ENCODE measurements around the gene PCDHA5.
"Not testable (repeated sequence)": the region's sequence is repeated elsewhere in the genome, so short reads cannot be mapped to it uniquely, and the experiment has no call there.

Gene PCDHA5

DNA sequence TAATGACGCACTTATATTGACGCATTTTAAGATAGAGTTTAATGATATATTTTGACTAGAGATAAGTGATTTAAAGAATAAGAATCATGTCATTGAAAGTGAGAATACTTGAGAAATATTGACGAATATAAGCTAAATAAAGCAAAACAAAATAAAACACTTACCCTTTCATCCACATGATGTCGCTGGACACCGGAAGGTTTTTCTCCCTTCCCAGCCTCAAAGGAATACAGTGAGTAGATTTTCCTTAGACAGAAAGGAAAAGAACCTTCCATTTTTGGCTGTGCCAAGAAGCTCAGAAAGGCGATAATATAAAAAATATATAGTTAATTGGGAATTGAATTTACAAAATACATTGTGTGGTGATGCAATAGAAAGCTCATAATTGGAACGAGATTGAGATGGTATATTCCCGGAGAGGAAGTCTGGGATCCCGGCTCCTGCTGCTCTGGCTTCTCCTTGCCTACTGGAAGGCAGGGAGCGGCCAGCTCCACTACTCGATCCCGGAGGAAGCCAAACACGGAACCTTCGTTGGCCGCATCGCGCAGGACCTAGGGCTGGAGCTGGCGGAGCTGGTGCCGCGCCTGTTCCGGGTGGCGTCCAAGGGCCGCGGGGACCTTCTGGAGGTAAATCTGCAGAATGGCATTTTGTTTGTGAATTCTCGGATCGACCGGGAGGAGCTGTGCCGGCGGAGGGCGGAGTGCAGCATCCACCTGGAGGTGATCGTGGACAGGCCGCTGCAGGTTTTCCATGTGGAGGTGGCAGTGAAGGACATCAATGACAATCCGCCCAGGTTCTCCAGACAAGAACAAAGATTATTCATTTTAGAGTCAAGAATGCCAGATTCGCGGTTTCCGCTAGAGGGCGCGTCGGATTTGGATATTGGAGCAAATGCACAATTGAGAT is at the start of gene PCDHA5:
Gene PCDHA5 (plus strand): TSS at position 239 of the 906 bp plus-strand sequence.
- no peak within 1 kb of the TSS for H3K4me3 ChIP-seq (ENCODE audit: low read depth, low read length)
- TF ChIP-seq, protein P1, sequence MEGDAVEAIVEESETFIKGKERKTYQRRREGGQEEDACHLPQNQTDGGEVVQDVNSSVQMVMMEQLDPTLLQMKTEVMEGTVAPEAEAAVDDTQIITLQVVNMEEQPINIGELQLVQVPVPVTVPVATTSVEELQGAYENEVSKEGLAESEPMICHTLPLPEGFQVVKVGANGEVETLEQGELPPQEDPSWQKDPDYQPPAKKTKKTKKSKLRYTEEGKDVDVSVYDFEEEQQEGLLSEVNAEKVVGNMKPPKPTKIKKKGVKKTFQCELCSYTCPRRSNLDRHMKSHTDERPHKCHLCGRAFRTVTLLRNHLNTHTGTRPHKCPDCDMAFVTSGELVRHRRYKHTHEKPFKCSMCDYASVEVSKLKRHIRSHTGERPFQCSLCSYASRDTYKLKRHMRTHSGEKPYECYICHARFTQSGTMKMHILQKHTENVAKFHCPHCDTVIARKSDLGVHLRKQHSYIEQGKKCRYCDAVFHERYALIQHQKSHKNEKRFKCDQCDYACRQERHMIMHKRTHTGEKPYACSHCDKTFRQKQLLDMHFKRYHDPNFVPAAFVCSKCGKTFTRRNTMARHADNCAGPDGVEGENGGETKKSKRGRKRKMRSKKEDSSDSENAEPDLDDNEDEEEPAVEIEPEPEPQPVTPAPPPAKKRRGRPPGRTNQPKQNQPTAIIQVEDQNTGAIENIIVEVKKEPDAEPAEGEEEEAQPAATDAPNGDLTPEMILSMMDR (IDR thresholded peaks at IDR 0.05; ENCODE audit: borderline replicate concordance, insufficient read depth, low read depth, low read length), result peak; percentile 43; the same call in 1 of the 2 replicates

DNA sequence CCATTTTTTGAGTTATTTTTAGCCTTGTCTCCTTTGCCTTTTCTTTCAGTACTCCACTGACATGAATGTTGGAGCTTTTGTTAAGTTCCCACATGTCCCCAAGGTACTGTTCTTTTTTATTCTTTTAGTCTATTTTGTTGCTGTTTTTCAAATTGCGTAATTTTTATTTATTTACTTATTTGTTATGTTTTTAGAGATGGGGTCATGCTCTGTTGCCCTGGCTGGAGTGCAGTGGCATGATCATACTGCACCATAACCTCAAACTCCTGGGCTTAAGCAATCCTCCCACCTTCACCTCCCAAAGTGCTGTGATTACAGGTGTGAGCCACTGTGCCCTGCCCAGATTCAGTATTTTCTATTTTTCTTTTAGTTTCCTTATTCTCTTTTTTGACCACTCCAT is 40.9 kb upstream of the PCDHA5 start:
- TF ChIP-seq, protein P1 (IDR thresholded peaks at IDR 0.05; ENCODE audit: borderline replicate concordance, insufficient read depth, low read depth, low read length), result no peak
- no peak overlapping the region for H3K4me3 ChIP-seq (ENCODE audit: low read depth, low read length)

DNA sequence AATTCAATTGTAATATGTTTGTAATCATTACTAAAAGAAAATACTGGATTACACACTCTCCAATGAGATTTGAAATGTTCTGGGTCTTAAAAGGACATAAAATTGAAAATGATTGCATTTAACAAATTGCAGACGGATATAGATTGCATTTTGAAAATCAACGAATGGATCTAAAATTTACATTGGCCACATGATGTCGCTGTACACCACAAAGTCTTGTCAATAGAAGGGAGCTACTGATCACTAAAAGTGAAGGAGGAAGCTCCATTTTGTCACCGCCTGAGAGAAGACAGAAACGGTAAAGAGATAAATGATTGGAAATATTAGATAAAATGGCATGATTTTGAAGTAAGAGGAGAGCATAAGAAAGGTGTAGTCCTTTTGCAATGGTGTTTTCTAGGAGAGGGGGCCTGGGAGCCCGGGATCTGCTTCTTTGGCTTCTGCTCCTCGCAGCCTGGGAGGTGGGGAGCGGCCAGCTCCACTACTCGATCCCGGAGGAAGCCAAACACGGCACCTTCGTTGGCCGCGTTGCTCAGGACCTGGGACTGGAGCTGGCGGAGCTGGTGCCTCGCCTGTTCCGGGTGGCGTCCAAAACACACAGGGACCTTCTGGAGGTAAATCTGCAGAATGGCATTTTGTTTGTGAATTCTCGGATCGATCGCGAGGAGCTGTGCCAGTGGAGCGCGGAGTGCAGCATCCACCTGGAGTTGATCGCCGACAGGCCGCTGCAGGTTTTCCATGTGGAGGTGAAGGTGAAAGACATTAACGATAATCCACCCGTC is 35.3 kb upstream of the PCDHA5 start, which contains the start of gene PCDHA1:
Gene PCDHA1 (plus strand): TSS at position 236 of the 782 bp plus-strand sequence.
- TF ChIP-seq, protein P1 (IDR thresholded peaks at IDR 0.05; ENCODE audit: borderline replicate concordance, insufficient read depth, low read depth, low read length), result no peak
- no peak within 1 kb of the TSS for H3K4me3 ChIP-seq (ENCODE audit: low read depth, low read length)

DNA sequence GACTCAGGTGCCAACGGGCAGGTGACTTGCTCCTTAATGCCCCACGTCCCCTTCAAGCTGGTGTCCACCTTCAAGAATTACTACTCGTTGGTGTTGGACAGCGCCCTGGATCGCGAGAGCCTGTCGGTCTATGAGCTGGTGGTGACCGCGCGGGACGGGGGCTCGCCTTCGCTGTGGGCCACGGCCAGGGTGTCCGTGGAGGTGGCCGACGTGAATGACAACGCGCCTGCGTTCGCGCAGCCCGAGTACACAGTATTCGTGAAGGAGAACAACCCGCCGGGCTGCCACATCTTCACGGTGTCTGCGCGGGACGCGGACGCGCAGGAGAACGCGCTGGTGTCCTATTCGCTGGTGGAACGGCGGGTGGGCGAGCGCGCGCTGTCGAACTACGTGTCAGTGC is 34.0 kb upstream of the PCDHA5 start:
- not testable (repeated sequence) for H3K4me3 ChIP-seq (ENCODE audit: low read depth, low read length)

DNA sequence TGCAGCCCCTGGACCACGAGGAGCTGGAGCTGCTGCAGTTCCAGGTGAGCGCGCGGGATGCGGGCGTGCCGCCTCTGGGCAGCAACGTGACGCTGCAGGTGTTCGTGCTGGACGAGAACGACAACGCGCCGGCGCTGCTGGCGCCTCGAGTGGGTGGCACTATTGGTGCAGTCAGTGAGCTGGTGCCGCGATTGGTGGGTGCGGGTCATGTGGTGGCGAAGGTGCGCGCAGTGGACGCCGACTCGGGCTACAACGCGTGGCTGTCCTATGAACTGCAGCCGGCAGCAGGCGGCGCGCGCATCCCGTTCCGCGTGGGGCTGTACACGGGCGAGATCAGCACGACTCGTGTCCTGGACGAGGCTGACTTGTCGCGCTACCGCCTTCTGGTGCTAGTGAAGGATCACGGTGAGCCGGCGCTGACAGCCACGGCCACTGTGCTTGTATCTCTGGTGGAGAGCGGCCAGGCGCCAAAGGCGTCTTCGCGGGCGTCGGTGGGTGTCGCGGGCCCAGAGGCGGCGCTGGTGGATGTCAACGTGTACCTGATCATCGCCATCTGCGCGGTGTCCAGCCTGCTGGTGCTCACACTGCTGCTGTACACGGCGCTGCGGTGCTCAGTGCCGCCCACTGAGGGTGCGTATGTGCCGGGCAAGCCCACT is 33.4 kb upstream of the PCDHA5 start:
- H3K4me3 ChIP-seq (ENCODE audit: low read depth, low read length), result not testable (repeated sequence)

DNA sequence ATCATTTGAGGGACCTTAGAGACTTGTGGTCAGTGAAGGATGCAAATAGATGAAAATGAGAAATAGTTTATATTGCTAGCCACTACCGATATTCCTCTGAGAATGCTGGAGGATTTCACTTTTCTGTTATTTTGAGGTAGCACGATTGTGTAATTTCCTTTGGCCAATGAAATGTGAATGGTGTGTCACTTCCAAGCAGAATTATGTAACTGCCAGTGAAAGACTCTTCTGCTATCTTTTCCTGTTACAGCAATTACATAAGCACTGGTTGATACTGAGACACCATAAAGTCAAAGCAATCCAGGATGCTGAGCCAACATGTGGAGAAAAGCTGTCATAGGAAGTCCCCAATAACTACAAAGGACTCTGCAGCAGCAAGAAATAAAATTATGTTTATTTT is 30.3 kb upstream of the PCDHA5 start:
- no peak overlapping the region for H3K4me3 ChIP-seq (ENCODE audit: low read depth, low read length)
- TF ChIP-seq, protein P1 (IDR thresholded peaks at IDR 0.05; ENCODE audit: borderline replicate concordance, insufficient read depth, low read depth, low read length), result no peak

DNA sequence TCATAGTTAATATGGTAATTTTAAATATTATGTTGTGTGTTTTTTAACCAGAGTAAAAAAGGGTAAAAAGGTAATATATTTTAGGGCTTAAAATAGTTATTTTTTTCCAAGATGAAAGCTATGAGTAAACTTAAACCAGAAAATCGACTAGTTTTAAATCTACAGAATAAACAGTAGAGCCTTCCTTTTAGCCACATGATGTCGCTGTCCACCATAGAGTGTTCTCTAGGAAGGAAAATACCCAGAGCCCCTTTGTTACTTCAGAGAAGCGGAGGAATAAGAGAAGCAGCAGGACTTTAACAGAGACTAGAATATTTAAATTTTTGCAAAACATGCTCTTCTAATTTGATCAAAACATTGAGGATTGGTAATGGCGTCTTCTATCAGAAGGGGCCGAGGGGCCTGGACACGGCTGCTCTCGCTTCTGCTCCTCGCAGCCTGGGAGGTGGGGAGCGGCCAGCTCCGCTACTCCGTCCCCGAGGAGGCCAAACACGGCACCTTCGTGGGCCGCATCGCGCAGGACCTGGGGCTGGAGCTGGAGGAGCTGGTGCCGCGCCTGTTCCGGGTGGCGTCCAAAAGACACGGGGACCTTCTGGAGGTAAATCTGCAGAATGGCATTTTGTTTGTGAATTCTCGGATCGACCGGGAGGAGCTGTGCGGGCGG is 26.7 kb upstream of the PCDHA5 start, which contains the start of gene PCDHA2:
Gene PCDHA2 (plus strand): TSS at position 258 of the 664 bp plus-strand sequence.
- H3K4me3 ChIP-seq (ENCODE audit: low read depth, low read length), result no peak within 1 kb of the TSS
- TF ChIP-seq, protein P1 (IDR thresholded peaks at IDR 0.05; ENCODE audit: borderline replicate concordance, insufficient read depth, low read depth, low read length), result no peak

Data from GM12875 (cell line).